Spleen (tissue), 11 donors: ENCODE results near the gene FAM120B. TPM values are rescaled to one million over a fixed set of nuclear protein-coding genes. Genes with fewer than 3 reads are reported as not detected.

Experiments
- DNase-seq: peaks from one replicate; pipeline ENCODE4 v3.0.0-alpha.2; 2020
- H3K27ac ChIP-seq, 8 donors: fragments of 200-600 bp; sonication (generic) in 7 of 8; 1 replicate in 4 of 8; 2 replicates in 4 of 8; pipeline versions ENCODE4 v1.5.0 to v1.8.0; 2016 to 2021; ENCODE audit warnings: inconsistent platforms in 4 of 8, mild to moderate bottlenecking in 4 of 8, moderate library complexity in 1 of 8
- H3K27me3 ChIP-seq, 7 donors: fragments of 200-600 bp; sonication (generic) in 6 of 7; replicated peaks in 1 of 7; 1 replicate in 4 of 7; 2 replicates in 3 of 7; pipeline versions ENCODE4 v1.5.0 to v1.8.0; 2016 to 2021; ENCODE audit warnings: inconsistent platforms in 3 of 7, mild to moderate bottlenecking in 1 of 7
- H3K36me3 ChIP-seq, 6 donors: fragments of 200-600 bp; sonication (generic) in 5 of 6; 1 replicate in 4 of 6; 2 replicates in 2 of 6; pipeline versions ENCODE4 v1.5.0 to v1.8.0; 2016 to 2021; ENCODE audit warnings: inconsistent platforms in 2 of 6
- H3K4me1 ChIP-seq, 6 donors: fragments of 200-600 bp; sonication (generic) in 5 of 6; 1 replicate in 3 of 6; 2 replicates in 3 of 6; pipeline versions ENCODE4 v1.5.0 to v1.8.0; 2016 to 2021; ENCODE audit warnings: inconsistent platforms in 3 of 6
- H3K4me3 ChIP-seq, 8 donors: fragments of 200-600 bp; sonication (generic) in 7 of 8; 1 replicate in 4 of 8; 2 replicates in 4 of 8; pipeline versions ENCODE4 v1.5.0 to v1.8.0; 2016 to 2021; ENCODE audit warnings: inconsistent platforms in 4 of 8, mild to moderate bottlenecking in 4 of 8, moderate library complexity in 2 of 8
- H3K9me3 ChIP-seq, 8 donors: fragments of 200-600 bp; sonication (generic) in 7 of 8; 1 replicate in 4 of 8; 2 replicates in 4 of 8; pipeline versions ENCODE4 v1.5.0 to v1.8.0; 2016 to 2021; ENCODE audit warnings: inconsistent platforms in 4 of 8
- POLR2A ChIP-seq, 3 donors: fragments of 450-650 bp; IDR thresholded peaks; one replicate each; pipeline ENCODE4 v1.5.1; 2017; ENCODE audit warnings: antibody characterized with exemption in 3 of 3, mild to moderate bottlenecking in 1 of 3
- POLR2AphosphoS5 ChIP-seq, 3 donors: sonication (generic); formaldehyde crosslinking; IDR thresholded peaks; one replicate each; pipeline ENCODE4 v1.5.1; 2017; ENCODE audit warnings: antibody characterized with exemption in 3 of 3
- WGBS, 5 donors: extraction: QIAGEN DNeasy Blood & Tissue Kit in 3 of 5; methylation state at CpG; one replicate each; pipeline versions ENCODE4 v1.1.5 to v1.1.7; 2013 to 2018; 5-methylcytosine and 5-hydroxymethylcytosine counted together
- intact Hi-C: fragments of 100-400 bp; cut with DNase I; formaldehyde crosslinking; loops from one replicate; pipeline ENCODE4 v1.15.0; 2023; ENCODE audit warnings: low total_unique reads
- polyA plus RNA-seq, 3 donors: library from polyadenylated mRNA; stranded (reverse); fragments of 200-250 nt; gene quantifications; one replicate each; pipeline ENCODE4 v1.2.1, GENCODE V29; 2013
- total RNA-seq, 7 donors: library from RNA; depleted of rRNA in 3 of 7; stranded (reverse); fragments of >200 nt in 3 of 7; fragmentation: NEBNext Ultra II Directional in 4 of 7; extraction: Animal tissue kit (Norgen Biotek cat#: 25700) in 4 of 7; gene quantifications; one replicate each; pipeline versions ENCODE4 v1.1.0 to v1.2.1, GENCODE V29; 2016 to 2021
- TF ChIP-seq, protein P1 (sequence below), 11 experiments: fragments of 200-600 bp in 7 of 11; fragments of 450-650 bp in 4 of 11; sonication (generic) in 4 of 11; IDR thresholded peaks in 8 of 11; conservative IDR thresholded peaks in 3 of 11; 1 replicate in 7 of 11; 2 replicates in 4 of 11; pipeline versions ENCODE4 v1.4.0 to v1.8.0; 2016 to 2021; ENCODE audit warnings: antibody characterized with exemption in 11 of 11, inconsistent platforms in 4 of 11, mild to moderate bottlenecking in 1 of 11
- donor health status: healthy with polysubstance abuse.
- donor health status: DM: no; HTN: no; CAD: no; lungs with moderate emphysema.
- donor health status: DM: no; HTN: no; CAD: no.
- donor health status: Bipolar disorder and iron deficiency.
- donor health status: healthy.
- donor health status: DM: no; HTN: no; CAD: no.
- donor health status: DM: yes; HTN: yes; CAD: no.

The FAM120B gene
- total and polyA plus RNA-seq, 10 donors = 7.6 to 41.2 (median 26.8) TPM

DNA sequence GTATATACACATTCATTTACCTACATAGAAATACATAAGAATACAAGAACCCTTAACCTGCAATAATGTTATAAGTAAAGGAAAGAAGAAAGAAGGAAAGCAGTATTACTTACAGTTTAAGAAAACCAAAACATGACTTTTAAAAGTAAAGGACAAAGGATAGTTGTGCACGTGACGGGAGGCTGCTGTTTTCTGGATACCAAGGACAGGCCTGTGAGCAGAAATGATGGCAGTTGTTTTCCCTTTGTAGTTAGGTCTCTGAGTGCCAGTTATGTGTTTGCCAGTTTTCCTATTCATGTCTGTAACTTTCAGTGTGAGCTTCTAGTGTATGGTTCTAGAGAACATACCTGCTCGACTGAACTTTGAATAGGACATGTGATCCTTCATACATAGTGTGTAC, 54.8 kb downstream of the FAM120B start:
- WGBS, 5 donors = 95 to 99% (median 97%) methylated on average over 3 of the region's 3 CpGs
- Histone ChIP-seq H3K9me3 (no peaks in the 10 kb centered on the region), H3K27ac (no peak overlapping the region), H3K4me3 (no peak overlapping the region), H3K27me3 (no peaks in the 10 kb centered on the region), H3K4me1 (peaks cover 0 to 6% (median 0%) of the 10 kb centered on the region in 6 donors), H3K36me3 (peaks cover 0 to 100% (median 62%) of the 10 kb centered on the region in 6 donors)
- TF ChIP-seq POLR2AphosphoS5 (IDR thresholded peaks at IDR 0.05) (no peak), POLR2A (IDR thresholded peaks at IDR 0.05) (no peak)
- TF ChIP-seq, protein P1, sequence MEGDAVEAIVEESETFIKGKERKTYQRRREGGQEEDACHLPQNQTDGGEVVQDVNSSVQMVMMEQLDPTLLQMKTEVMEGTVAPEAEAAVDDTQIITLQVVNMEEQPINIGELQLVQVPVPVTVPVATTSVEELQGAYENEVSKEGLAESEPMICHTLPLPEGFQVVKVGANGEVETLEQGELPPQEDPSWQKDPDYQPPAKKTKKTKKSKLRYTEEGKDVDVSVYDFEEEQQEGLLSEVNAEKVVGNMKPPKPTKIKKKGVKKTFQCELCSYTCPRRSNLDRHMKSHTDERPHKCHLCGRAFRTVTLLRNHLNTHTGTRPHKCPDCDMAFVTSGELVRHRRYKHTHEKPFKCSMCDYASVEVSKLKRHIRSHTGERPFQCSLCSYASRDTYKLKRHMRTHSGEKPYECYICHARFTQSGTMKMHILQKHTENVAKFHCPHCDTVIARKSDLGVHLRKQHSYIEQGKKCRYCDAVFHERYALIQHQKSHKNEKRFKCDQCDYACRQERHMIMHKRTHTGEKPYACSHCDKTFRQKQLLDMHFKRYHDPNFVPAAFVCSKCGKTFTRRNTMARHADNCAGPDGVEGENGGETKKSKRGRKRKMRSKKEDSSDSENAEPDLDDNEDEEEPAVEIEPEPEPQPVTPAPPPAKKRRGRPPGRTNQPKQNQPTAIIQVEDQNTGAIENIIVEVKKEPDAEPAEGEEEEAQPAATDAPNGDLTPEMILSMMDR (IDR thresholded peaks at IDR 0.05 in 8 of 11, conservative IDR thresholded peaks at IDR 0.05 in 3 of 11) = no peak
- DNase-seq = no peak
- intact Hi-C loops = no loop called here

DNA sequence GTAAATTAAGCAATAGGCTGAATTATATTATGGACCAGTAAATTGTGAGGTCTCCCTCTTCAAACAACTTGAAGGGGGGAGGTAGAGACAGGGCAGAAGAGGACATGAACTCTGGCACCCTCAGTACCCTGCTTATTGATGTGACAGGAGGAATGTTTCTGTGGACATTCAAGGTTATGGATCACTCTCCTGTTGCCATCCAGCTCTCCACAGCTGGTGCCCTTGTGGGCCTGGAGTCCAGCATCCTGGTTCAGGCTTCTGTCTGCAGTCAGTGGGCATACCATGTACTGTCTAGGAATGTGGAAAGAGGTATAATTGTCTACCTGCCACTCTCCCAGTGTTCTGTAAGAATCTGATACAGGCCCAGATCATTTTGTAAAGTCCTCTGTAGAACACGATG, 55.6 kb downstream of the FAM120B start:
- Histone ChIP-seq H3K4me3 (no peak overlapping the region), H3K27me3 (no peaks in the 10 kb centered on the region), H3K36me3 (peaks cover 0 to 100% (median 62%) of the 10 kb centered on the region in 6 donors), H3K9me3 (no peaks in the 10 kb centered on the region), H3K4me1 (peaks cover 0 to 6% (median 0%) of the 10 kb centered on the region in 6 donors), H3K27ac (no peak overlapping the region)
- no peak for TF ChIP-seq POLR2AphosphoS5 (IDR thresholded peaks at IDR 0.05)
- TF ChIP-seq, protein P1 (IDR thresholded peaks at IDR 0.05 in 8 of 11, conservative IDR thresholded peaks at IDR 0.05 in 3 of 11) = no peak
- TF ChIP-seq POLR2A (IDR thresholded peaks at IDR 0.05) = no peak
- no peak for DNase-seq
- WGBS, 5 donors = 88 to 100% (median 97%) methylated on average over 1 of the region's 1 CpG
- intact Hi-C loops = no loop called here

DNA sequence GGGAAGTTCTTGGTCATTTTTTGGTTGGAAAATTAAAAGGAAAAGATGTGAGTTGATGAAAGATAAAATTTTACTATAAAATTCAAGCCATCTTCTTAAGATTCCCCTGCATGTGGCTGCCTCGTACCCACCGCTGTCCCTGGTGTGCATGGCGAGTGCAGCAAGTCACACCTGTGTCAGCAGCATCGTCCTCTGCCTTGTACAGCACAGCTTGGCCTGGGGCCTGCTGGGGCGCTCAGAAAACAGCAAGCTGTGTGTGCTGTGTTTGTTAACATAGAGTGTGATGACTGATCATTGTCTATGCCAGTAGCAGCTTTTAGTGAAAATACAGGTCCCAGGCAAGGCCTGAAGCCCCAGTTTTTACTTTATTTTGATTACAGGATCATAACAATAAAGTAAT, 56.7 kb downstream of the FAM120B start:
- peaks cover 0 to 100% (median 55%) of the 10 kb centered on the region in 6 donors for H3K36me3 ChIP-seq
- DNase-seq = no peak
- 96 to 99% (median 97%) methylated on average over 5 of the region's 5 CpGs for WGBS, 5 donors
- H3K4me1 ChIP-seq = peaks cover 0 to 3% (median 0%) of the 10 kb centered on the region in 6 donors
- TF ChIP-seq POLR2A (IDR thresholded peaks at IDR 0.05) (no peak), POLR2AphosphoS5 (IDR thresholded peaks at IDR 0.05) (no peak)
- TF ChIP-seq, protein P1 (IDR thresholded peaks at IDR 0.05 in 8 of 11, conservative IDR thresholded peaks at IDR 0.05 in 3 of 11) = no peak
- no peaks in the 10 kb centered on the region for H3K9me3 ChIP-seq
- intact Hi-C loops = no loop called here
- no peak overlapping the region for H3K27ac ChIP-seq
- no peak overlapping the region for H3K4me3 ChIP-seq
- no peaks in the 10 kb centered on the region for H3K27me3 ChIP-seq

DNA sequence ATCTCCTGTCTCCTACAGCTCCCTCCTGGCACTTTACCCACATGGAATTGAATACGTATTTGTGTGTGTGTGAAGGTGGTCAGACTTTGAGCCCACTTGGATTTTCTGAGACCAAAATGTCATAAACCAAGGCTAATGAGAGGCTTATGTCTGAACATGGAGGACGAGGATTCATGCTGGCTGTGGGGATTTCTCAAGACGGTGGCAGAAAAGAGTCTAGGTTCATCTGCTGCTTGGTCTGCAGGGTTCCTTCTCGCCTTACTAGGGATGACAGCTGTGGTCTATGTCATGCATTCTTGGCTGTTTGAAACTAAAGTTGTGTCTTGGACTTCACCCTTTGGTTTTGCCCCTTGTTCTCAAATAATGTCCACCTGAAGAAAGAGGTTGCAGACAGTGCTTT, 58.6 kb downstream of the FAM120B start:
- intact Hi-C loops = no loop called here

DNA sequence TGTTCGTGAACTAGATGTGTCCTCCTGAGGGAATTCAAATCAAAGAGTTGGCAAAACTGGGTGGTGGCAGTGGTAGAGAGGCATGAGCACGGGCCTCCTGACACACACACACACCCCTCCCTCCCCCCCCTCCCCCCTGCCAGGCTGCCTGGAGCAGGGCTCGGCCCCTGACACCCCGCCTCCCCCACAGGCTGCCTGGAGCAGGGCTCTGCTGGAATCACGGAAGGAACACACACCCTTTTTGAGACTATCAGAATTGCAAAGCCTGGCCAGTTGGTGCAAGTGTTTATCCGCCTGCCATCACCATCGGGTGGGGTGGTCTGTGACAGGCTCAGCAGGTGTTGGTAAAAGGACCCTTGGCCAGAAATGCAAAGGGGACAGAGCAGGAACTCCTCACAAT, 59.0 kb downstream of the FAM120B start:
- 82 to 90% (median 87%) methylated on average over 4 to 7 of the region's 7 CpGs for whole genome bisulfite sequencing, 5 donors
- DNase-seq = no peak
- peak in 1 of 3 donors; percentile 17 for TF ChIP-seq POLR2AphosphoS5 (IDR thresholded peaks at IDR 0.05)
- TF ChIP-seq POLR2A (IDR thresholded peaks at IDR 0.05) = no peak
- H3K9me3 ChIP-seq = no peaks in the 10 kb centered on the region
- H3K27ac ChIP-seq = no peak overlapping the region
- no peaks in the 10 kb centered on the region for H3K27me3 ChIP-seq
- H3K36me3 ChIP-seq = peaks cover 0 to 99% (median 42%) of the 10 kb centered on the region in 6 donors
- no peaks in the 10 kb centered on the region for H3K4me1 ChIP-seq
- intact Hi-C loops = no loop called here
- H3K4me3 ChIP-seq = no peak overlapping the region

More for the DNA sequence above, 58.6 kb downstream of the FAM120B start:
- no peak overlapping the region for H3K27ac ChIP-seq
- DNase-seq = no peak
- no peaks in the 10 kb centered on the region for H3K27me3 ChIP-seq
- WGBS, 5 donors = 90 to 98% (median 96%) methylated on average over 4 of the region's 4 CpGs
- no peak overlapping the region for H3K4me3 ChIP-seq
- no peaks in the 10 kb centered on the region for H3K9me3 ChIP-seq
- peaks cover 0 to 99% (median 44%) of the 10 kb centered on the region in 6 donors for H3K36me3 ChIP-seq
- no peak for TF ChIP-seq POLR2A (IDR thresholded peaks at IDR 0.05)
- no peak for TF ChIP-seq POLR2AphosphoS5 (IDR thresholded peaks at IDR 0.05)
- no peaks in the 10 kb centered on the region for H3K4me1 ChIP-seq
